CD14-positive monocyte (primary cell): ENCODE measurements around the gene MCC. TPM values are rescaled to one million over a fixed set of nuclear protein-coding genes. Genes with fewer than 3 reads are reported as not detected.
A peak's percentile ranks its signal among the peaks of the same experiment; 100 is the strongest.

Experiments
- DNase-seq, 3 donors: peaks; one replicate each; pipeline ENCODE4 v3.0.0-alpha.2; 2011 to 2022
- H2AFZ ChIP-seq: 2 replicates; pipeline ENCODE4 v1.6.0; 2012; ENCODE audit warnings: mild to moderate bottlenecking, low read depth, low read length, inconsistent platforms; ENCODE audit not compliant: insufficient read depth, poor library complexity, severe bottlenecking
- H3K27ac ChIP-seq, 2 donors: 1 replicate in 1 of 2; 2 replicates in 1 of 2; pipeline ENCODE4 v1.5.1; 2012 to 2013; ENCODE audit warnings: low read length in 2 of 2, control low read depth in 1 of 2, inconsistent platforms in 1 of 2, low read depth in 1 of 2, mild to moderate bottlenecking in 1 of 2
- H3K27me3 ChIP-seq, 2 donors: one replicate each; pipeline versions ENCODE4 v1.6.0 to v1.6.1; 2011 to 2013; ENCODE audit warnings: low read length in 2 of 2; ENCODE audit not compliant: control insufficient read depth in 2 of 2, insufficient read depth in 2 of 2
- H3K36me3 ChIP-seq, 2 donors: replicated peaks in 1 of 2; 1 replicate in 1 of 2; 2 replicates in 1 of 2; pipeline versions ENCODE4 v1.5.1 to v1.6.1; 2012 to 2013; ENCODE audit warnings: low read length in 2 of 2, control low read depth in 1 of 2, inconsistent platforms in 1 of 2, mild to moderate bottlenecking in 1 of 2; ENCODE audit not compliant: insufficient read depth in 2 of 2, control insufficient read depth in 1 of 2
- H3K4me1 ChIP-seq, 2 donors: 1 replicate in 1 of 2; 2 replicates in 1 of 2; pipeline versions ENCODE4 v1.5.1 to v1.6.1; 2012 to 2013; ENCODE audit warnings: low read length in 2 of 2, control low read depth in 1 of 2, inconsistent platforms in 1 of 2, mild to moderate bottlenecking in 1 of 2, moderate library complexity in 1 of 2; ENCODE audit not compliant: insufficient read depth in 2 of 2, control insufficient read depth in 1 of 2
- H3K4me2 ChIP-seq: replicated peaks from 2 replicates; pipeline ENCODE3; 2012; ENCODE audit warnings: low read length, moderate library complexity, mild to moderate bottlenecking; ENCODE audit not compliant: poor library complexity, severe bottlenecking; ENCODE audit errors: extremely low read depth
- H3K4me3 ChIP-seq, 3 experiments: fragments of 200-600 bp in 1 of 3; sonication (generic) in 1 of 3; replicated peaks in 1 of 3; 1 replicate in 2 of 3; 2 replicates in 1 of 3; pipeline ENCODE4 v1.5.1; 2011 to 2013; ENCODE audit warnings: low read length in 3 of 3, mild to moderate bottlenecking in 3 of 3, control low read depth in 2 of 3, low read depth in 2 of 3, inconsistent platforms in 1 of 3, moderate library complexity in 1 of 3
- H3K79me2 ChIP-seq: 2 replicates; pipeline ENCODE4 v1.6.0; 2012; ENCODE audit warnings: mild to moderate bottlenecking, control low read depth, inconsistent platforms, low read length, moderate library complexity; ENCODE audit not compliant: insufficient read depth
- H3K9ac ChIP-seq: 2 replicates; pipeline ENCODE4 v1.6.0; 2017; ENCODE audit warnings: low read length, mild to moderate bottlenecking; ENCODE audit not compliant: insufficient read depth, poor library complexity, severe bottlenecking
- H3K9me3 ChIP-seq, 2 donors: replicated peaks in 1 of 2; 1 replicate in 1 of 2; 2 replicates in 1 of 2; pipeline versions ENCODE4 v1.5.1 to v1.6.1; 2012 to 2013; ENCODE audit warnings: low read length in 2 of 2, control low read depth in 1 of 2; ENCODE audit not compliant: control insufficient read depth in 1 of 2, insufficient read depth in 1 of 2
- H4K20me1 ChIP-seq: 2 replicates; pipeline ENCODE4 v1.6.0; 2012; ENCODE audit warnings: mild to moderate bottlenecking, low read length, control low read depth, moderate library complexity; ENCODE audit not compliant: insufficient read depth
- H3K27ac Mint-ChIP-seq, 7 donors: one replicate each; pipeline ENCODE4 v1.8.0; 2020; ENCODE audit warnings: mild to moderate bottlenecking in 7 of 7, mixed read lengths in 7 of 7, moderate library complexity in 6 of 7, inconsistent platforms in 2 of 7
- H3K27me3 Mint-ChIP-seq, 3 donors: one replicate each; pipeline ENCODE4 v1.8.0; 2021 to 2022; ENCODE audit warnings: low read depth in 3 of 3, mild to moderate bottlenecking in 3 of 3, mixed read lengths in 3 of 3, moderate library complexity in 3 of 3, inconsistent platforms in 1 of 3
- H3K36me3 Mint-ChIP-seq, 2 donors: one replicate each; pipeline ENCODE4 v1.8.0; 2020; ENCODE audit warnings: mixed read lengths in 2 of 2, inconsistent platforms in 1 of 2, mild to moderate bottlenecking in 1 of 2
- H3K4me1 Mint-ChIP-seq: one replicate; pipeline ENCODE4 v1.8.0; 2020; ENCODE audit warnings: mild to moderate bottlenecking, mixed read lengths
- H3K4me3 Mint-ChIP-seq, 2 donors: one replicate each; pipeline ENCODE4 v1.8.0; 2020; ENCODE audit warnings: mild to moderate bottlenecking in 2 of 2, mixed read lengths in 2 of 2, moderate library complexity in 1 of 2
- H3K9me3 Mint-ChIP-seq, 7 donors: one replicate each; pipeline ENCODE4 v1.8.0; 2020 to 2022; ENCODE audit warnings: mixed read lengths in 7 of 7, mild to moderate bottlenecking in 6 of 7, moderate library complexity in 6 of 7, inconsistent platforms in 2 of 7
- WGBS: methylation state at CpG from one replicate; pipeline ENCODE4 v1.1.5; 2013; ENCODE audit warnings: missing lambda C conversion rate; ENCODE audit not compliant: insufficient coverage; 5-methylcytosine and 5-hydroxymethylcytosine counted together
- intact Hi-C, 2 donors: fragments of 100-400 bp; cut with micrococcal nuclease; formaldehyde crosslinking; loops; one replicate each; pipeline versions ENCODE4 v1.15.0 to v1.15.1; 2023
- polyA plus RNA-seq, 3 donors: library from polyadenylated mRNA; depleted of rRNA in 1 of 3; unstranded in 2 of 3; stranded (reverse) in 1 of 3; fragments of 300-500 nt in 2 of 3; fragments of >200 nt in 1 of 3; fragmentation: Illumina TruSeq in 2 of 3; gene quantifications; 1 replicate in 2 of 3; 2 replicates in 1 of 3; pipeline ENCODE4 v1.2.3, GENCODE V29; 2012 to 2021
- TF ChIP-seq, protein P1 (sequence below): fragments of 200-600 bp; IDR thresholded peaks from one replicate; pipeline ENCODE4 v1.8.0; 2022; ENCODE audit warnings: antibody characterized with exemption, mild to moderate bottlenecking

MCC gene
- polyA plus RNA-seq, 3 donors, result 0.09 TPM; not detected in 2

GRCh38 chr5:113195771-113196170 is 292.5 kb downstream of the MCC start:
- peaks cover 7 to 14% of the 10 kb centered on the region in 2 donors for H3K4me1 ChIP-seq
- TF ChIP-seq, protein P1, sequence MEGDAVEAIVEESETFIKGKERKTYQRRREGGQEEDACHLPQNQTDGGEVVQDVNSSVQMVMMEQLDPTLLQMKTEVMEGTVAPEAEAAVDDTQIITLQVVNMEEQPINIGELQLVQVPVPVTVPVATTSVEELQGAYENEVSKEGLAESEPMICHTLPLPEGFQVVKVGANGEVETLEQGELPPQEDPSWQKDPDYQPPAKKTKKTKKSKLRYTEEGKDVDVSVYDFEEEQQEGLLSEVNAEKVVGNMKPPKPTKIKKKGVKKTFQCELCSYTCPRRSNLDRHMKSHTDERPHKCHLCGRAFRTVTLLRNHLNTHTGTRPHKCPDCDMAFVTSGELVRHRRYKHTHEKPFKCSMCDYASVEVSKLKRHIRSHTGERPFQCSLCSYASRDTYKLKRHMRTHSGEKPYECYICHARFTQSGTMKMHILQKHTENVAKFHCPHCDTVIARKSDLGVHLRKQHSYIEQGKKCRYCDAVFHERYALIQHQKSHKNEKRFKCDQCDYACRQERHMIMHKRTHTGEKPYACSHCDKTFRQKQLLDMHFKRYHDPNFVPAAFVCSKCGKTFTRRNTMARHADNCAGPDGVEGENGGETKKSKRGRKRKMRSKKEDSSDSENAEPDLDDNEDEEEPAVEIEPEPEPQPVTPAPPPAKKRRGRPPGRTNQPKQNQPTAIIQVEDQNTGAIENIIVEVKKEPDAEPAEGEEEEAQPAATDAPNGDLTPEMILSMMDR, result no peak
- Mint-ChIP-seq H3K36me3 (no peaks in the 10 kb centered on the region), H3K4me1 (peaks cover 10% of the 10 kb centered on the region), H3K27ac (no peak overlapping the region), H3K9me3 (peaks cover 0 to 6% (median 0%) of the 10 kb centered on the region in 7 donors), H3K27me3 (peaks cover 1 to 3% (median 2%) of the 10 kb centered on the region in 3 donors), H3K4me3 (no peak overlapping the region)
- intact Hi-C loops, result no loop called here
- 100% methylated on average over 1 of the region's 4 CpGs for WGBS
- H3K27me3 ChIP-seq, result no peaks in the 10 kb centered on the region
- no peak for DNase-seq
- no peaks in the 10 kb centered on the region for H3K36me3 ChIP-seq
- H2AFZ ChIP-seq, result no peak overlapping the region
- H3K27ac ChIP-seq, result no peak overlapping the region
- H3K4me2 ChIP-seq, result no peak overlapping the region
- no peaks in the 10 kb centered on the region for H3K79me2 ChIP-seq
- H3K4me3 ChIP-seq, result no peak overlapping the region
- no peaks in the 10 kb centered on the region for H4K20me1 ChIP-seq
- no peaks in the 10 kb centered on the region for H3K9me3 ChIP-seq
- H3K9ac ChIP-seq, result no peak overlapping the region

DNA sequence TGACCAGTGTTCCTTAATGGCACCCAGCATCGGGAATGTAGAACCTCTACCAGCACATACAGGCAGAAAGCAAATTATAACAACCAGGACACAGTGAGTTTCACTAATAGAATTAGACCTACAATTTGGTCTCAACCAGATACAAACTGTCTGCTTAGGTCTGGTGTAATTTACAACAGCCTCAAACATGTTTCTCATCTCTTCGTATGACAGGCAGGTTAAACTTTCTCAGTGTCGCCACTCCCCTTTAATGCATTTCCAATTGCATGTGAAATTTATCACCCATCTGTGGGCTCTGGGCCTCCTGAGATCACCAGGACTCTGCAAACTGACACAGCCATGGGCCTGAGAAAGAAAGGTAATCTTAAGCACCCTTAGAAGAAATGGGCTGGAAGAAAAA is 293.0 kb downstream of the MCC start:
- 100% methylated on average over 3 of the region's 3 CpGs for WGBS
- TF ChIP-seq, protein P1, result no peak
- Mint-ChIP-seq H3K9me3 (peaks cover 0 to 6% (median 0%) of the 10 kb centered on the region in 7 donors), H3K36me3 (no peaks in the 10 kb centered on the region), H3K4me3 (no peak overlapping the region), H3K4me1 (peaks cover 10% of the 10 kb centered on the region), H3K27me3 (peaks cover 1 to 3% (median 2%) of the 10 kb centered on the region in 3 donors), H3K27ac (peak overlapping the region in 2 of 7 donors; percentile 23 to 39)
- no peak overlapping the region for H3K9ac ChIP-seq
- H3K4me3 ChIP-seq, result no peak overlapping the region
- H3K4me2 ChIP-seq, result no peak overlapping the region
- H2AFZ ChIP-seq, result no peak overlapping the region
- no peaks in the 10 kb centered on the region for H3K36me3 ChIP-seq
- H3K4me1 ChIP-seq, result peaks cover 7 to 14% of the 10 kb centered on the region in 2 donors
- no peak for DNase-seq
- no peaks in the 10 kb centered on the region for H3K27me3 ChIP-seq
- no peak overlapping the region for H3K27ac ChIP-seq
- intact Hi-C loops, result no loop called here
- H4K20me1 ChIP-seq, result no peaks in the 10 kb centered on the region
- H3K9me3 ChIP-seq, result no peaks in the 10 kb centered on the region
- H3K79me2 ChIP-seq, result no peaks in the 10 kb centered on the region
